Measurements from ENCODE around the gene EPB41L1.

Gene EPB41L1

DNA sequence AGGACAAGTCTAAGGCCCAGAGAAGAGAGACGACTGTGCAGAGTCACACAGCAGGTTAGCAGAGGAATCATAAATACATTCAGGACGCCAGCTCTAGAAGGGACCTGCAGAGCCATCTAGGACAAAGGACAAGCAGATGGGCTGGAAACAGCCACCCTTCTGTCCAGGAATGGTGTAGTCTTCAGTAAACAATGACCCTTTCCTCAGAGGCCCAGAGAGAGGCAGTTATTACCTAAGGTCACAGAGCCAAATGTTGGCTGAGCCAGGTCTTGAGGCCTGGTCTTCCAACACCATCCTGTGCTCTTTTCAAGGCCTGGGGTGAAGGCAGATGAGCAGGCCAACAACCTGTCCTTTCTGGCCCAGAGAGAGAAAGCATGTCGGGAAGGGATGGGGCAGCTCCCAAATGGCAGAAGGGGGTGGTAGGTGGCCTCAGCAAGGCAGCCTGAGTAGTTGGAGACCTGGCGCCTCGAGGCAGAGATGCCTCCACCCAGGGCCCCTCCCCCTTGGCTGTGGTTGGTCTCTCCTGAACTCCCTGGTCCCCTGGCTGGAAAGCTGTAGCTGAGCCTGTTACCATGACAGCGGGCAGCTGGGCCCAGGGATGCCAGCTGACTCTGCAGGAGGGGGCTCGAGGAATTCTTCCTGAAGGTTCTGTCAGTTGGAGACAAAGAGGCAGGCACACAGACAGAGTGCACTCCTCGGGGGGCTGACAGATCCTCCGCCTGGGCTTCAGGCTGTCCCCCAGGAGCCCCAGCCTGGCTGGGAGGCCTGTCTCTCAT, 24.8 kb downstream of the EPB41L1 start:
- Histone ChIP-seq H3K56ac (ENCODE audit: low read length) (no peak overlapping the region), H3K4me2 (ENCODE audit: low read length) (no peak overlapping the region), H3K9ac (ENCODE audit: low read length) (no peak overlapping the region), H4K5ac (ENCODE audit: low read length) (no peak overlapping the region), H3K23ac (ENCODE audit: low read length) (no peak overlapping the region), H3K36me3 (ENCODE audit: control insufficient read depth, insufficient read depth, low read length) (no peaks in the 10 kb centered on the region), H3K79me2 (ENCODE audit: control insufficient read depth, insufficient read depth, low read length) (no peaks in the 10 kb centered on the region), H2BK120ac (ENCODE audit: low read depth, low read length) (no peak overlapping the region), H3K27ac (ENCODE audit: low read depth, low read length) (no peak overlapping the region), H3K27me3 (ENCODE audit: insufficient read depth, low read length, poor library complexity) (no peaks in the 10 kb centered on the region), H4K8ac (ENCODE audit: low read depth, low read length) (no peak overlapping the region), H2BK5ac (ENCODE audit: low read length) (no peak overlapping the region), H2BK15ac (replicated peaks; ENCODE audit: low read depth) (no peak overlapping the region), H3K79me1 (ENCODE audit: low read length) (no peaks in the 10 kb centered on the region), H3K4me1 (ENCODE audit: control insufficient read depth, low read depth, low read length) (no peaks in the 10 kb centered on the region), H3K4me3 (ENCODE audit: low read length) (no peak overlapping the region), H2AK5ac (ENCODE audit: low read length) (no peak overlapping the region), H3K18ac (ENCODE audit: low read length) (no peak overlapping the region), H3K4ac (ENCODE audit: low read depth, low read length) (no peak overlapping the region)
- peak; percentile 17 for DNase-seq
- WGBS (ENCODE audit: extremely low coverage, insufficient coverage, low lambda C conversion rate) = no CpG with 5 or more reads among the region's 9 CpGs

- Histone ChIP-seq H3K79me1 (ENCODE audit: low read length) (no peaks in the 10 kb centered on the region), H2BK15ac (replicated peaks; ENCODE audit: low read depth) (no peak overlapping the region), H3K4me1 (ENCODE audit: control insufficient read depth, low read depth, low read length) (no peaks in the 10 kb centered on the region), H3K79me2 (ENCODE audit: control insufficient read depth, insufficient read depth, low read length) (no peaks in the 10 kb centered on the region), H3K27me3 (ENCODE audit: insufficient read depth, low read length, poor library complexity) (no peaks in the 10 kb centered on the region), H3K4ac (ENCODE audit: low read depth, low read length) (no peak overlapping the region), H3K4me2 (ENCODE audit: low read length) (no peak overlapping the region), H3K18ac (ENCODE audit: low read length) (no peak overlapping the region), H2BK120ac (ENCODE audit: low read depth, low read length) (no peak overlapping the region), H3K36me3 (ENCODE audit: control insufficient read depth, insufficient read depth, low read length) (no peaks in the 10 kb centered on the region), H4K5ac (ENCODE audit: low read length) (no peak overlapping the region), H3K4me3 (ENCODE audit: low read length) (no peak overlapping the region), H2BK5ac (ENCODE audit: low read length) (no peak overlapping the region), H3K9ac (ENCODE audit: low read length) (no peak overlapping the region), H3K27ac (ENCODE audit: low read depth, low read length) (no peak overlapping the region), H4K8ac (ENCODE audit: low read depth, low read length) (no peak overlapping the region), H3K23ac (ENCODE audit: low read length) (no peak overlapping the region), H3K56ac (ENCODE audit: low read length) (no peak overlapping the region), H2AK5ac (ENCODE audit: low read length) (no peak overlapping the region)
- no peak for DNase-seq
Measured at GRCh38 chr20:36180323-36180722, 25.8 kb downstream of the EPB41L1 start.

DNA sequence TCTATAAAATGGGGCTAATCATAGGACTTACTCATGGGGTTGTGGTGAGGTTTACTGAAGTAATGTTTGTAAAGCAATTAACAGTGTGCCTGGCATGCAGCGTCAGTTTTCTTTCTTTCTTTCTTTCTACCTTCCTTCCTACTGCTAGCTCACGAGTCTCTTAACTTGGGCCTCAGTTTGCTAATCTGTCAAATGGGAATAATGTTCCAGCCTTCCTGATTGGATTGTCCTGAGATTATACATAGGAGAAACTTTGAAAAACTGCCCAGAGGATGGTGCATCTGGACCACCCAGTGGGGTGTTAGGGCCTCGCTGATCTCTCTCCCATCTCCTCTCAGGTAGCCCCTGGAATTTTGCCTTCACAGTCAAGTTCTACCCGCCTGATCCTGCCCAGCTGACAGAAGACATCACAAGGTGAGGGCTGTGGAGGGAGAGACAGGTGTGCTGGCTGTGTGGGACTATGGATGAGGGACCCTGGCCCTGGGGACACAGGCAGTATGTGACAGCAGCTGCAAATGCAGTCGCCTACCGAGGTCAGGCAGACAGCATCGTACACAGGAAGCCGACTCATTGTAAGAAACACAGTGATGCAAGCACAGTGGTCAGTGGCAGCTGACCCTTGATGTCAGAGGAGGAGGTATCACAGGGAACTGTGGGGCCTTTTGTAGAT, 27.5 kb downstream of the EPB41L1 start:
- Histone ChIP-seq H2BK15ac (replicated peaks; ENCODE audit: low read depth) (no peak overlapping the region), H3K79me1 (ENCODE audit: low read length) (no peaks in the 10 kb centered on the region), H4K5ac (ENCODE audit: low read length) (no peak overlapping the region), H4K8ac (ENCODE audit: low read depth, low read length) (no peak overlapping the region), H3K27ac (ENCODE audit: low read depth, low read length) (no peak overlapping the region), H3K4me3 (ENCODE audit: low read length) (no peak overlapping the region), H3K4me2 (ENCODE audit: low read length) (no peak overlapping the region), H3K4me1 (ENCODE audit: control insufficient read depth, low read depth, low read length) (no peaks in the 10 kb centered on the region), H3K36me3 (ENCODE audit: control insufficient read depth, insufficient read depth, low read length) (no peaks in the 10 kb centered on the region), H3K79me2 (ENCODE audit: control insufficient read depth, insufficient read depth, low read length) (no peaks in the 10 kb centered on the region), H2BK5ac (ENCODE audit: low read length) (no peak overlapping the region), H2BK120ac (ENCODE audit: low read depth, low read length) (no peak overlapping the region), H3K23ac (ENCODE audit: low read length) (no peak overlapping the region), H3K27me3 (ENCODE audit: insufficient read depth, low read length, poor library complexity) (no peaks in the 10 kb centered on the region), H3K18ac (ENCODE audit: low read length) (no peak overlapping the region), H3K56ac (ENCODE audit: low read length) (no peak overlapping the region), H2AK5ac (ENCODE audit: low read length) (no peak overlapping the region), H3K9ac (ENCODE audit: low read length) (no peak overlapping the region), H3K4ac (ENCODE audit: low read depth, low read length) (no peak overlapping the region)
- no peak for DNase-seq
- WGBS (ENCODE audit: extremely low coverage, insufficient coverage, low lambda C conversion rate) = no CpG with 5 or more reads among the region's 8 CpGs

- Histone ChIP-seq H2AK5ac (ENCODE audit: low read length) (no peak overlapping the region), H2BK5ac (ENCODE audit: low read length) (no peak overlapping the region), H3K79me1 (ENCODE audit: low read length) (no peaks in the 10 kb centered on the region), H2BK120ac (ENCODE audit: low read depth, low read length) (no peak overlapping the region), H4K5ac (ENCODE audit: low read length) (no peak overlapping the region), H3K27me3 (ENCODE audit: insufficient read depth, low read length, poor library complexity) (no peaks in the 10 kb centered on the region), H3K4me3 (ENCODE audit: low read length) (no peak overlapping the region), H3K56ac (ENCODE audit: low read length) (no peak overlapping the region), H2BK15ac (replicated peaks; ENCODE audit: low read depth) (no peak overlapping the region), H3K4ac (ENCODE audit: low read depth, low read length) (no peak overlapping the region), H3K4me1 (ENCODE audit: control insufficient read depth, low read depth, low read length) (no peaks in the 10 kb centered on the region), H3K4me2 (ENCODE audit: low read length) (no peak overlapping the region), H3K79me2 (ENCODE audit: control insufficient read depth, insufficient read depth, low read length) (no peaks in the 10 kb centered on the region), H3K27ac (ENCODE audit: low read depth, low read length) (no peak overlapping the region), H3K18ac (ENCODE audit: low read length) (no peak overlapping the region), H3K23ac (ENCODE audit: low read length) (no peak overlapping the region), H3K9ac (ENCODE audit: low read length) (no peak overlapping the region), H4K8ac (ENCODE audit: low read depth, low read length) (no peak overlapping the region), H3K36me3 (ENCODE audit: control insufficient read depth, insufficient read depth, low read length) (no peaks in the 10 kb centered on the region)
- DNase-seq = no peak
- WGBS (ENCODE audit: extremely low coverage, insufficient coverage, low lambda C conversion rate) = no CpG with 5 or more reads among the region's 6 CpGs
Measured at GRCh38 chr20:36182604-36183154, 28.1 kb downstream of the EPB41L1 start.

DNA sequence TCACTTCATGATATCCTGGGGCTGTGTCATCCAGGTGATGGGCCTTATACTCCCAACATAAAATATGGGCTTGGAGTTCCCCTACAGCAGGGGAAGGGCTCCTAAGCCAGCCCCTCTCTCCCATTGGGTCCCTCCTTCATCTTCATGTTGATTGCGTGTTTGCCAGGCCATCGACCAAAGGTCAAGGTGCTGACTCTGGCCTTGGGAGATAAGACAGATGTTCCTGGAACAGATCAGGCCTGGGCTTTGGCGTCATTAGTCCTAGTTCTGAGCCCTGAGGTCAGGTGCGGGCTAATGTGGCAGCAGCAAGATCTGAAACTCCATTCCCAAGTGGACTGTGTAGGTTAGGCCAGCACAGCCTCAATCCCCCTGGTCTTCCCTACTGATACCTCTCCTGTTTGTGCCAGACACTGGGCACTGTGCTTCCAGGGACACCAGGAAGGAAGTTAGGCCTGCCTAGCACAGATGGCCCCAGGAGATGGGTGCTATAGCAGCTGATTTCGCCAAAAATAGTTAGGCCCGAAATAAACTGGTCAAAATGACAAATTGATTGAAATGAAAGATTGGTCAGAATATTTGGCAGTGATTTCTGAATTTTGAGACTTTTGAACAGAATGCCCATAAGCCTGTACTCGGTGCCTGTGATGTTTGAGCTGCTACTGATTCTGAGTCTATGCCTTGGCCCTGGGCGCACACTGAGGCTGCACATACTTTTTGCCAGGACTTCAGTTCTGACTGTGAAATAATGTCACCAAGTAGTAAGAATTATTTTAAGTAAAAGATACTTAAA, 28.8 kb downstream of the EPB41L1 start:
- no peaks in the 10 kb centered on the region for H3K4me1 ChIP-seq (ENCODE audit: control insufficient read depth, low read depth, low read length)
- H3K9ac ChIP-seq (ENCODE audit: low read length) = no peak overlapping the region
- no peak overlapping the region for H3K27ac ChIP-seq (ENCODE audit: low read depth, low read length)
- H3K18ac ChIP-seq (ENCODE audit: low read length) = no peak overlapping the region
- no peak overlapping the region for H4K5ac ChIP-seq (ENCODE audit: low read length)
- H3K79me1 ChIP-seq (ENCODE audit: low read length) = no peaks in the 10 kb centered on the region
- no peak overlapping the region for H3K4me3 ChIP-seq (ENCODE audit: low read length)
- no peak overlapping the region for H3K56ac ChIP-seq (ENCODE audit: low read length)
- no peak overlapping the region for H2BK15ac ChIP-seq (replicated peaks; ENCODE audit: low read depth)
- H3K36me3 ChIP-seq (ENCODE audit: control insufficient read depth, insufficient read depth, low read length) = no peaks in the 10 kb centered on the region
- H3K23ac ChIP-seq (ENCODE audit: low read length) = no peak overlapping the region
- no peak overlapping the region for H3K4ac ChIP-seq (ENCODE audit: low read depth, low read length)
- H3K4me2 ChIP-seq (ENCODE audit: low read length) = no peak overlapping the region
- H2AK5ac ChIP-seq (ENCODE audit: low read length) = no peak overlapping the region
- no peak overlapping the region for H2BK120ac ChIP-seq (ENCODE audit: low read depth, low read length)
- DNase-seq = no peak
- H4K8ac ChIP-seq (ENCODE audit: low read depth, low read length) = no peak overlapping the region
- no peaks in the 10 kb centered on the region for H3K27me3 ChIP-seq (ENCODE audit: insufficient read depth, low read length, poor library complexity)
- H2BK5ac ChIP-seq (ENCODE audit: low read length) = no peak overlapping the region
- WGBS (ENCODE audit: extremely low coverage, insufficient coverage, low lambda C conversion rate) = no CpG with 5 or more reads among the region's 8 CpGs
- H3K79me2 ChIP-seq (ENCODE audit: control insufficient read depth, insufficient read depth, low read length) = no peaks in the 10 kb centered on the region

Data from mesendoderm (in vitro differentiated cells).